ENCODE data around the gene NFASC.

DNA sequence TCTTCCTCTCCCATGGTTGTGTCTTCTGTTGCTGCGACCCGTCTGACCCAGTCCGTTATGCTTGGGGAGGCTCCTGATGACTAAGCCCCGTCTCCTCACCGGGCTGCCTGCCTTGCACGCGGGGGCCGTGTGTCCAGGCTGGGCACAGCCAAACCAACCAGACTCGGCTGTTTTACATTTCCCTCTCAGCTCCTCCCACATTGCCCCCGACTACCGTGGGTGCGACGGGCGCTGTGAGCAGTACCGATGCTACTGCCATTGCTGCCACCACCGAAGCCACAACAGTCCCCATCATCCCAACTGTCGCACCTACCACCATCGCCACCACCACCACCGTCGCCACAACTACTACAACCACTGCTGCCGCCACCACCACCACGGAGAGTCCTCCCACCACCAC lies 126.3 kb downstream of the NFASC start:
- TF ChIP-seq CTCF (conservative IDR thresholded peaks at IDR 0.05; ENCODE audit: low read depth, low read length) (no peak), EZH2 (IDR thresholded peaks at IDR 0.05; ENCODE audit: low read length, unreplicated experiment) (no peak), EZH2phosphoT487 (IDR thresholded peaks at IDR 0.05; ENCODE audit: borderline replicate concordance, low read length) (no peak)
